ENCODE results near the gene CFAP46.
"Not testable (repeated sequence)": the region's sequence is repeated elsewhere in the genome, so short reads cannot be mapped to it uniquely, and the experiment has no call there.

The CFAP46 gene

DNA sequence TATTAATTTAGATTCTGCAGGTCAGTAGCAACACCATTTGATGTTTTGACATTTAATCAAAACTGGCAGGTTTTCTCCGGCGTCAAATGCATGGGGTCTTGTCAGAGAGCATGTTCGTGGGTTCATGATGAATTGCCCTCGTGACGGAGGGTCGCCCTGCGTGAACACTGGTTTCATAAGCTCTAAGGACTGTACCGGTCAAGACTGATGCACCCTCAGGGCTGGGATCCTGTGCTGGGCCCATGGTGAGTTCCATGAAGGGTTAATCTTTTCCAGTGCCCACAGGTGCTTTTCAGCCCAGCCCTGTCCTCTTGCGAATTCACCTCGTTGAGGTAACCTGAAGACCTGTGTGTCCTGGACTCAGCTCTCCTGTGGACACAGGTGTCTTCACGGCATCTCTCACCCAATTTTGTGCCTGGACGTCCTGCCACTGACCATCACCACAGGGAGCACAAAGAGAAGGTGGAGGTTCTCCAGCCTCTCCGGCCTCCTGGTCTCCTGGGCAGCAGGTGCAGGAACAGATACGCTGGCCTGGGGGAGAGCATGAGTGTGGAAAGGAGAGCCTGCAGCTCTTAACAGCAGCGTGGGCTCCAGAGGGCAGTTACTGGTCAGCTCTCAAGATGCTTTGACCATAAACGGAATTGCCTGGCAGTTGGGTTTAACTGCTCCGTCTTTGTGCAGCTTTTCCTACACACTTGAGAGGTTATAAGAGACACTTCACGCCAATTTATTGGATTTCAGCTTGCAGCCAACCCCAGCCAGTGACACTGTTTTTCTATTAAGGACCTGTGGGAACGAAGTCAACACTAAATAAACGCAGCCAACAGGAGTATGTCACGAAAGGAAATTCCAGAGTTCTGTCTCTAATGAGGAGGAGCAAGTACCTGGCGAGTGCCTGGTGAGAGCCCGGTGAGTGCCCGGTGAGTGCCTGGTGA, 37.4 kb upstream of the CFAP46 start:
- DNase-seq, result no peak

DNA sequence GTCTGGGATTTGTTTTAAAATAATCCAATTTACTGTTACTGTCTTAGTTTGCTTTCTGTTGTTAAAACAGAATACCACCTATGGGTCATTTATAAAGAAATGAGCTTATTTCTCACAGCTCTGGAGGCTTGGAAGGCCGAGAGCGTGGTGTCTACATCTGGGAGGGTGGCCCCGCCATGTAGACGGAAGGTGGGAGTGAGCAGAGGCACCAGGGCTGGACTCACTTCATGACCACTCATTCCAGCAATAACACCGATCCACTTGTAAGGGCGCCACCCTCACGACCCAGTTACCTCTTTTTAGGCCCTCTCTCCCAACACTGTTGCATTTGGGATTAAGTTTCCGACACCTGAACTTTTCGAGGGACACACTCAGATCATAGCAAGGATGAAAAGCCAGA, 36.2 kb upstream of the CFAP46 start:
- no peak for DNase-seq

- DNase-seq, result no peak
Observed at GRCh38 chr10:132977807-132978206, 35.4 kb upstream of the CFAP46 start.

- DNase-seq, result no peak
Observed at GRCh38 chr10:132977076-132977475, 34.7 kb upstream of the CFAP46 start.

GRCh38 chr10:132975831-132976682, 33.7 kb upstream of the CFAP46 start:
- DNase-seq, result no peak

- DNase-seq, result no peak
Observed at GRCh38 chr10:132974886-132975830, 32.8 kb upstream of the CFAP46 start.

GRCh38 chr10:132974249-132974796, 32.0 kb upstream of the CFAP46 start:
- DNase-seq, result peak; percentile 32

- no peak for DNase-seq
Observed at GRCh38 chr10:132973903-132974241, 31.5 kb upstream of the CFAP46 start.

- no peak for DNase-seq
Observed at GRCh38 chr10:132972986-132973902, 30.9 kb upstream of the CFAP46 start.

DNA sequence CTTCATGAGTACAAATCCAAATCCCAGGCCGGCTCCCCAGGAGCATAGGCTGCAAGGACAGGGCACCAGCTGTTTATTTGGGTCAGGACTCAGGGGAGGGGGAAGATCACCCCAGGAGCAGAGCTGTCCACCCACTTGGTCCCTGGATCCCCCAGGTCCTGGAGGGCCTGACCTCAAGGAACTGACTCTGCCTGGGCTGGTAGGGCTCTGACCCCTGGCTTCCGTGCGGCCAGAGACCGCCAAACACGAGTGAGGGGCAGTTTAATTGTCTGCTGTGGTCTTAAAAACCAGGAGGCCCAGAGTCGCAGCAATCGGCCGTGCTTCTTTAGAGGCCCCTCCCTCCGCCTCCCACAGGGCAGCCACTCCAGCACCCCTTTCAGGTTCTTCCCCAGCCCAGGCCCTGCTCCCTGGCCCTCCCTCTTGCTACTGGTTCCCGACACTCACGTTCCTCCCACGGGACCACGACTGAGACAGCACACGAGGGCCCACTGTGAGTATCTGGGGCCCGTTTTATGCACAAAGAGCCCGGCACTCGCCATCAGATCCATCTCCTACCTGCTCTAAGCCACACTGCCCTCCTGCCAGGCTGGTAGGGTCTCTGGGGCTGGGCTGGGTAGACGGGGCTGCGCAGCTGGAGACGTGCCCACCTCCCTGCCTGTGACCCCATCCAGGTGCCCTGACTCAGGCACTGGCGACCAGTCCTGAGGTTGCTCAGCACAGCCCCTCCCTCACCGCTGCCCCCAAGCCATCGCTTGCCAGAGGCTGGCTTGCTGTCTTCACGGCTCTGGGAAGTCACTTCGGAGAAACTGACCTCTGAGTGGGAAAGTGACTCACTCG, 30.0 kb upstream of the CFAP46 start:
- no peak for DNase-seq

DNA sequence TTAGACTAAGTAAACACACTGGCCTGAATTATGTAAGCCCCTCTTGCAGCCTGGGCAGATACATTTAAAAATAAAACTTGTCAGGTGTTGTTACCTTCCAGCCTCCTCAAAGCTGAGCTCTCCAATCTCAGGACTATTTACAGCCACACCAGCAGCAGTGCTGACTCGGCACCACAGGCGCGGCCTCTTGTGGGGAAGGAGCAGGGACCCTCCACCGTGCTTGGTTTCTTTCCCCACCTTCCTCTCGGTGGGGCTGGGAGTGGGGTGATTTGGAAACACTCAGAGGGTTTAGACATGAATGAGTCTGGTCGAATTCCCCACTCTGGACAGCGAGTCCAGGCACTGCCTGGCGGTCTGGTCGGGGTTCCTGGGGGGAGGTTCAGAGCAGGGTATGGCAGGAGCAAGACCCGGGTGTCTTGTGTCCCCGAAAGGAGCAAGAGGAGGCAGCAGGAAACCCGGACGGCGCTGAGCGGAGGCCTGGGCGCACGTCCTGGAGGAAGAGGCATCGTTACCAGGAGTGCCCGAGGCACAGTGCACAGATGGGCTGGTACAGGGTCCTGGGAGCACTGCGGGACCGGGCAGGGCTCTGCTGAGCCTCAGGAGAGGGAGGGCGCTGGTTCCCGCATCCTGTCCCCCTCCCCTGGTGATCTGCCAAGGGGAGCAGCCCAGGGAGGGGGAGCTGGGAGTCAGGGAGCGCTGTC, 29.2 kb upstream of the CFAP46 start:
- no peak for DNase-seq

GRCh38 chr10:132970641-132971438, 28.5 kb upstream of the CFAP46 start:
- DNase-seq, result no peak

GRCh38 chr10:132967540-132967939, 25.2 kb upstream of the CFAP46 start:
- DNase-seq, result no peak

GRCh38 chr10:132965411-132966057, 23.2 kb upstream of the CFAP46 start:
- DNase-seq, result no peak

- DNase-seq, result not testable (repeated sequence)
Observed at GRCh38 chr10:132964707-132965410, 22.5 kb upstream of the CFAP46 start.

GRCh38 chr10:132964231-132964630, 21.9 kb upstream of the CFAP46 start:
- DNase-seq, result no peak

DNA sequence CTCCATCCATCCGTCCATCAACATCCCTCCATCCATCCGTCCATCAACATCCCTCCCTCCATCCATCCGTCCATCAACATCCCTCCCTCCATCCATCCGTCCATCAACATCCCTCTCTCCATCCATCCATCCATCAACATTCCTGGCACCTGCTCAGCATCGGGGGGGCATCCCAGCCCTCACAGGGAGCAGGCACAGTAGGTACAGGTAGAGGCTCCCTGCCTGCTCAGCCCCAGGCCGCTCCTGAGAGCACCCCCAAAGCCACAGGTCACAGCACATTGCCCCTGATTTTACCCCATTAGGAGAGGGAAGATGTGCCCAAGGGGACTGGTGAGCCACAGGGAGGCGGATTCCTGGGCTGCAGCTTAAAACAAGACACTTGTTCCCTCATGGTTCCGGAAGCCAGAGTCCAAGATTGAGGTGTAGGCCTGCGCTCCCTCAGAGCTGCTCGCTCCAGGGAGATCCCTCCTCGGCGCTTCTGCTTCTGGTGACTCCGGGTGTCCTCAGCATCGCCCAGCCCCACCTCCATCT, 21.1 kb upstream of the CFAP46 start:
- no peak for DNase-seq
